BE2C (cell line): Measurements from ENCODE around the gene METTL9.

ENCODE experiments used
- DNase-seq: peaks from one replicate; pipeline ENCODE4 v3.0.0-alpha.2; 2020
- H3K27me3 ChIP-seq: fragments of 250-450 bp; sonication (Bioruptor Pico); 2 replicates; pipeline ENCODE4 v1.5.1; 2020; ENCODE audit warnings: mild to moderate bottlenecking
- H3K36me3 ChIP-seq: fragments of 250-450 bp; sonication (Bioruptor Pico); 2 replicates; pipeline ENCODE4 v1.5.1; 2020; ENCODE audit warnings: mild to moderate bottlenecking
- H3K4me1 ChIP-seq: fragments of 250-450 bp; sonication (Bioruptor Pico); 2 replicates; pipeline ENCODE4 v1.5.1; 2020
- H3K4me3 ChIP-seq: 2 replicates; pipeline ENCODE4 v1.5.1; 2011; ENCODE audit warnings: low read depth, low read length
- H3K9me3 ChIP-seq: fragments of 250-450 bp; sonication (Bioruptor Pico); 2 replicates; pipeline ENCODE4 v1.5.1; 2020
- CTCF ChIP-seq: IDR thresholded peaks from 2 replicates; pipeline ENCODE4 v1.5.1; 2012; ENCODE audit warnings: mild to moderate bottlenecking, low read depth, low read length

METTL9 gene

DNA sequence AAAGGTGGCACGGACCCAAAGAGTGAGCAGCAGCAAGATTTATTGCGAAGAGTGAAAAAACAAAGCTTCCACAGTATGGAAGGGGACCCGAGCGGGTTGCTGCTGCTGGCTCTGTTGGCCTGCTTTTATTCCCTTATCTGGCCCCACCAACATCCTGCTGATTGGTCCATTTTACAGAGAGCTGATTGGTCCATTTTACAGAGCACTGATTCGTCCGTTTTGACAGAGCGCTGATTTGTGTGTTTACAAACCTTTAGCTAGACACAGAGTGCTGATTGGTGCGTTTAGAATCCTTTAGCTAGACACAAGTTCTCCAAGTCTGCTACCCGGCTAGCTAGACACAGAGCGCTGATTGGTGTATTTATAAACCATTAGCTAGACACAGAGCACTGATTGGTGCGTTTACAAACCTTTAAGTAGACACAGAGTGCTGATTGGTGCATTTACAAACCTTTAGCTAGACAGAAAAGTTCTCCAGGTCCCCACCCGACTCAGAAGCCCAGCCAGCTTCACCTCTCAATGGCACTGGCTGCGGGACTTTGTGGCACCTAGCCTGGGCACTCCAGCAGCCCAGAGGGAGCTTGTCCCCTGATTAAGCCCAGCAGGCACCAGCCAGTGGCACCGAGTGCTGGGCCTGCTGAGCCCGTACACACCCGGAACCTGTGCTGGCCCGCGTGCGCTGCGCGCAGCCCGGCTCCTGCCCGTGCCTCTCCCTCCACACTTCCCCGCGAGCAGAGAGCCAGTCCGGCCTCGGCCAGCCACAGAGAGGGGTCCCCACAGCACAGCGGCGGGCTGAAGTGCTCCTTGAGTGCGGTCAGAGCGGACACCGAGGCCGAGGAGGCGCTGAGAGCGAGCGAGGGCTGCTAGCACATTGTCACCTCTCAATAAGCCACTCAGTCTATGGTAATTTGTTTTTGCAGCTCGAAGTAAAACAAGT, 37.9 kb downstream of the METTL9 start:
- no peak for TF ChIP-seq CTCF
- Histone ChIP-seq H3K9me3 (no peaks in the 10 kb centered on the region; the same call in 1 of the 2 replicates), H3K36me3 (no peaks in the 10 kb centered on the region; the same call in 1 of the 2 replicates), H3K4me1 (peaks cover under 1% of the 10 kb centered on the region; the same call in 1 of the 2 replicates), H3K27me3 (no peaks in the 10 kb centered on the region), H3K4me3 (no peak overlapping the region)
- no peak for DNase-seq

- H3K36me3 ChIP-seq = no peaks in the 10 kb centered on the region; the same call in 1 of the 2 replicates
- no peak for TF ChIP-seq CTCF
- no peak overlapping the region for H3K4me3 ChIP-seq
- DNase-seq = no peak
- no peaks in the 10 kb centered on the region; the same call in 1 of the 2 replicates for H3K9me3 ChIP-seq
- peaks cover 4% of the 10 kb centered on the region; the same call in 1 of the 2 replicates for H3K4me1 ChIP-seq
- no peaks in the 10 kb centered on the region for H3K27me3 ChIP-seq
These were observed 39.2 kb downstream of the METTL9 start for GRCh38 chr16:21638573-21638975.

- TF ChIP-seq CTCF = no peak
These were observed 40.1 kb downstream of the METTL9 start for GRCh38 chr16:21639493-21639892.

DNA sequence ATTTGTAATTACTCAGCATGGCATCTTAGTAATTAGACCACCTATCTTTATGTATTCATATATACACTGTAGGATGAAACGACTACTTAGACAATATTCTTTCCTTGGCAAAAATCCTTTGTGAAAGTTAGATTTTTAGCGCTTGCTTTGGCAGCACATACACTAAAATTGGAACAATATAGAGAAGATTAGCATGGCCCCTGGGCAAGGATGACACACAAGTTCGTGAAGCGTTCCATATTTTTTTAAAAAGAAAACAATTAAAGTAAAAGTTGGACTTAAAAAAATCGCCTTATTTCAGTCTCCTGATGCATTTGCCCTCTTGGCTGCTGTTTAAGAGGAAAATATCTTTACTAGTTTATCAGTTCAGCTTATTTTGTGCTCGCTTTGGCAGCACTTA, 42.5 kb downstream of the METTL9 start:
- Histone ChIP-seq H3K4me3 (no peak overlapping the region), H3K36me3 (no peaks in the 10 kb centered on the region; the same call in none of the 2 replicates), H3K4me1 (peaks cover 4% of the 10 kb centered on the region; the same call in 1 of the 2 replicates), H3K27me3 (no peaks in the 10 kb centered on the region), H3K9me3 (no peaks in the 10 kb centered on the region; the same call in 1 of the 2 replicates)
- DNase-seq = no peak
- TF ChIP-seq CTCF = no peak

More at GRCh38 chr16:21639493-21639892, 40.1 kb downstream of the METTL9 start:
- no peak for DNase-seq
- H3K27me3 ChIP-seq = no peaks in the 10 kb centered on the region
- no peak overlapping the region for H3K4me3 ChIP-seq
- H3K4me1 ChIP-seq = peaks cover 4% of the 10 kb centered on the region; the same call in 1 of the 2 replicates
- no peaks in the 10 kb centered on the region; the same call in 1 of the 2 replicates for H3K9me3 ChIP-seq
- H3K36me3 ChIP-seq = no peaks in the 10 kb centered on the region; the same call in none of the 2 replicates

GRCh38 chr16:21642861-21643260, 43.5 kb downstream of the METTL9 start:
- H3K27me3 ChIP-seq = no peaks in the 10 kb centered on the region
- DNase-seq = no peak
- H3K4me1 ChIP-seq = peaks cover 4% of the 10 kb centered on the region; the same call in 1 of the 2 replicates
- H3K4me3 ChIP-seq = no peak overlapping the region
- H3K36me3 ChIP-seq = no peaks in the 10 kb centered on the region; the same call in 1 of the 2 replicates
- no peak for TF ChIP-seq CTCF
- no peaks in the 10 kb centered on the region for H3K9me3 ChIP-seq
